Stimulated activated CD4-positive, alpha-beta T cell treated with anti-CD3 and anti-CD28 coated beads, Interleukin-2, amount 100 ng/mL, for 24 hours (primary cell): ENCODE data around the gene SLC6A6.
"Not testable (repeated sequence)": the region's sequence is repeated elsewhere in the genome, so short reads cannot be mapped to it uniquely, and the experiment has no call there.

Source experiments
- DNase-seq, 2 donors: peaks; one replicate each; pipeline ENCODE4 v3.0.0-alpha.2; 2020

Gene SLC6A6

GRCh38 chr3:14511623-14512280 lies 109.3 kb downstream of the SLC6A6 start:
- no peak for DNase-seq

DNA sequence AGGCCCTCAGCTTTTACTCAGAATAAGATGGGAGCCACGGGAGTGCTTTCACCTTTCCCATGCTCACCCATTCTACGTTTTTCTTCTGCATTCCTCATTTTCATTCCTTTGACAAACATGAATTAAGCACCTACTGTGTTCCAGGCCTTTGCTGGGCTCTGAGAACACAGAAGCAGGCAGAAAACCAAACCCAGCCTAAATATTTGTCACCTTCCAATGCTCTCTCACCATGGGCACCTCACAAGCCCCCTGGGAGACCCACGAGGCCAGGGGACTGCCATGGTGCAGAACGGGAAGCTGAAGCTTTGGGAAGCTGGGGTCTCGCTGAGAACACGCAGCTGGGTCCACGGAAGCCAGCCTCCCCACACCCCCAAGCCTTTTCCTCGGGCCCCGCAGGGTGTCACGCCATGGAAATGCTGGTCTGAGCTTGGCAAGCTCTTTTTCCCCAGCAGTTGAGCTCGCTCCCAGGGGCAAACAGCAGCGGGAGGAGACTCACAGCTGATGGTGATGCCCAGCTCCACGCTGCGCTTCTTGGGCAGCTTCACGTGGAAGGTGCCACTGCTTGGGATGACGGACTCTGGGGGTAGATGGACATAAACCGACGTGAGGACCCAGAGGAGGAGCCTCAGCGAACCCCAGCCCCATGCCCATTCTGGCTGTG lies 110.0 kb downstream of the SLC6A6 start:
- DNase-seq = no peak

DNA sequence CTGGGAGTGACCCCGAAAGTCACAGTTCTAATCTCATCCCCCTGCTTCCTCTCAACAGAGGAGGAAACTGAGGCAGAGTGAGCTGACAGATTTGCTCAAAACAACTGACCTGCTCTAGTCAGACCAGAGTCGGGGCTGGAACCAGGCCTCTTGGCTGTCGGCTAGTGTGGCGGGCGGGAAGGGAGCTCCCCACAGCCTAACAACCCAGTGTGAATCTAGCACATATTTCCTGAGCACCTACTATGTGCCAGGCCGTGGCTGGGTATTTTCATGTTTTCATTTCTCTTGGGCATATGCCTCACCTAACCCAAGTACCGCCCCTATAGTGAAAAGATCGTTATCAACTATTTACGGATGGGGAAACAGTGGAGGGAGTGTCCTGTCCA lies 110.5 kb downstream of the SLC6A6 start:
- no peak for DNase-seq

- no peak for DNase-seq
Measured at GRCh38 chr3:14513566-14514322, 111.3 kb downstream of the SLC6A6 start.

GRCh38 chr3:14514323-14514720 lies 111.9 kb downstream of the SLC6A6 start:
- DNase-seq = no peak

DNA sequence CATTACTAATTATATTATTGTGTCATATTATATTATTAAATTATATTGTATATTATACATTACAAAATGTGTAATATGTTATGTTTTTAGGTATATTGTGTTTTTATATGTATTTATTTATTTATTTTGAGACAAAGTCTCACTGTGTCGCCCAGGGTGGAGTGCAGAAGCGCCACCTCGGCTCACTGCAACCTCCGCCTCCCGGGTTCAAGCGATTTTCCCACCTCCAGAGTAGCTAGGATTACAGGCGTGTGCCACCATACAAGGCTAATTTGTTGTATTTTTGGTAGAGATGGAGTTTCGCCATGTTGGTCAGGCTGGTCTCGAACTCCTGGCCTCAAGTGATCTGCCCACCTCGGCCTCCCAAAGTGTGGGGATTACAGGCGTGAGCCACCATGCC lies 113.1 kb downstream of the SLC6A6 start:
- DNase-seq = not testable (repeated sequence)

- DNase-seq = no peak
Measured at GRCh38 chr3:14516738-14517345, 114.4 kb downstream of the SLC6A6 start.

- DNase-seq = no peak
Measured at GRCh38 chr3:14517601-14518431, 115.4 kb downstream of the SLC6A6 start.

DNA sequence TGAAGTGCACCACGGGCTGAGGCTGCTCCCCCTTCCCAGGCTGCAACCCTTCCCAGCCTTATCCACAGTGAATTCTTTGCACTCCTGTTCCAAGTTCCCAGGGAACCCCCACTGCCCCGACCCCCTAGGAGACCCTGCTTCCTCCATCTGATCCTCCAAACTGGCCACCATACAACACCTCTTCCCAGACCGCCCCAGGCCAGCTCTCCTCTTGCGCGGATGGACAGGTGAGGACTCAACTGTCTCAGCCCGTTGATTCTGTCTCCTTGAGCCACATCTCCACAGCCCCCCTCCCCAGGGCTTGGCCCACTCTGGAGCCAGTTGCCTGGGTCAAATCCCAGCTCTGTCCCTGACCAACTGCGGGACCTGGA lies 116.0 kb downstream of the SLC6A6 start:
- DNase-seq = no peak

DNA sequence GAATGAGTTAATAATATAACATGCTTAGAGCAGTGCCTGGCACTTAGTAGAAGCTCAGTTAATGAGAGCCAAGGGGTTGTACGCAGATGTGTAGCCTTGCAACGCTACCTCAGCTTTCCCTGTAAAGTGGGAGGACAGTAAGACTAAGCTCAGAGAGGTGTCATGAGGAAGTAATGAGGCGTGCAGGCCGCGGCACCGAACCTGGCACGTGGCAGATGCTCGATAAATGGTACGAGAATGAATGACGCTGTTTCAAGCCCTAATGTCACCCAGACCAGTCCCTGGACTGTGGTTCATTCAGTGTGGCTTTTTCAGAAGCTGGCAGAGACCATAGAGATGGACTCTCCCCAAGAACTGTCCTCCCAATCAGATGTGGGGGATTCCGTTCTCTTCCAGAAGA lies 116.5 kb downstream of the SLC6A6 start:
- DNase-seq = no peak

DNA sequence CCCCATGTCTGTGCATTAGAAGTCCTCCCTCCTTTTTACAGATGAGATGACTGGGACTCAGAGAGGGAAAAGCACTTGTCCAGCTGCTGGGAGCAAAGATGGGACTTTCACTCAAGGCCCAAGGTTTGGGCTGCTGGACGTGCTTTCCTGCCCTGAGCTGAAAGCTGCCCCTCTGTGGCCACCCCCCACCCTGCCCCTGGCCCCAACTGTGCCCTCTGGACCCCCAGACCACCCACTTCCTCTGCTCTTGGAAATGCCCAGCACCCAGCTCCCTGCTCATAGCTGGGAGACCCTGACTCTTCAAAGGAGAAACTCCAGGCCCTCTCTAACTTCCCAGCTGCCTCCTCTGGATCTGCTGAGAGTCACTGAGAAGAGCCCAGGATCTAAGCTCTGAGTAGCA lies 117.0 kb downstream of the SLC6A6 start:
- no peak for DNase-seq

GRCh38 chr3:14520149-14520548 lies 117.7 kb downstream of the SLC6A6 start:
- DNase-seq = no peak

DNA sequence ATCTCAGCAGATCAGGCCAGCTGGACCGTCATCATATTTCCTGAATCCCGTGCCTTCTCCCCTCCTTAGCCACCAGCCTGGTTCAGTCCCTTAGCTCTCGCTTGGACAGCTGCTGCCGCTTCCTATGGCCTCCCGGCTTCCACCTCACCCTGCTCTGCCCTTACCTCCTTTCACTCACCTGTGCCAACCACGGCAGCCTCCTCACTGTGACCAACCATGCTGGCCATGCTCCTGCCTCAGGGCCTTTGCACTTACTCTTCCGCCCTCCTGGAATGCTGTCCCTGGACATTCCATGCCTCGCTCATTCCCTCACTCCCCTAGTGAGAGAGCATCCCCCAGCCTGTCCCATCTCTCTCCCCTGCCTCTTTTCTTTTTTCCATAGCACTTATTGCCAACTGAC lies 118.6 kb downstream of the SLC6A6 start:
- DNase-seq = no peak

- DNase-seq = no peak
Measured at GRCh38 chr3:14521611-14522010, 119.2 kb downstream of the SLC6A6 start.

GRCh38 chr3:14522129-14522691 lies 119.8 kb downstream of the SLC6A6 start:
- DNase-seq = no peak

DNA sequence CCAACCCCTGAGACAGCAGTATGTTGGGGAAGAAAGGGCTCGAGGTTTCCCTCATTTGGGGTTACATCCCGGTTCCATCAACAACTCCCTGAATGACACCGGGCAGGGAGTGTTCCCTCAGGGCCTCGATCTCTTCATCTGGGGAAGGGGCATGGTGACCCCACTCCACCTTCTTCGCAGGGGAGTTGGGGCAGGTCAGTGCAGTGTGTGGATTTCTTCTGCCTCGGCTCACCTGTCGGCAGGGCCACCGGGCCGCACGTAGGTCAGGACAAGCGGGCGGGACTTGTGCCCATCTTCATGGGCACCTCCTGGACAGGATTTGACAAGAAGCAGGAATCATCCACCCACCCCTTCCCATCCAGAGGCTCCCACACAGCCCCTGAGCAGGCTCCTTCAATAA lies 120.4 kb downstream of the SLC6A6 start:
- DNase-seq = no peak

DNA sequence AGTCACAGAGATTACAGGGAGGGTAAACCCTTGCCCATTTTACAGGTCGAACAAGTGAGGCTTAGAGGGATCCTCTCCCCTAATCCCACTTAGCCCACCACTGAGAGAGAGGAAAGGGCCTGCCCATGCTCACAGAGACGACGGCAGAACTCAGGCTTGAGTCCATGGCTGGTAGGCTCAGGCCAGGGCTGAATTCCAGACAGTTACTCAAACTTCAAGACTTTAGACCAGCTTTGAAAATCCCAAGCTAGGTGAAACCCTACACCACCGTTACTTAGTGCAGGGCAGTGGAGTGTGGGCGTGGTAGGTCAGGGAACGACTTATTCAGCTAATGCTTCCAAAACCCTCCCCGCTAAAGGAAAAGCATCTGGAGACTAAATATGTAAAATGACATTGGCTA lies 121.4 kb downstream of the SLC6A6 start:
- DNase-seq = no peak

GRCh38 chr3:14524311-14524711 lies 121.9 kb downstream of the SLC6A6 start:
- DNase-seq = no peak

DNA sequence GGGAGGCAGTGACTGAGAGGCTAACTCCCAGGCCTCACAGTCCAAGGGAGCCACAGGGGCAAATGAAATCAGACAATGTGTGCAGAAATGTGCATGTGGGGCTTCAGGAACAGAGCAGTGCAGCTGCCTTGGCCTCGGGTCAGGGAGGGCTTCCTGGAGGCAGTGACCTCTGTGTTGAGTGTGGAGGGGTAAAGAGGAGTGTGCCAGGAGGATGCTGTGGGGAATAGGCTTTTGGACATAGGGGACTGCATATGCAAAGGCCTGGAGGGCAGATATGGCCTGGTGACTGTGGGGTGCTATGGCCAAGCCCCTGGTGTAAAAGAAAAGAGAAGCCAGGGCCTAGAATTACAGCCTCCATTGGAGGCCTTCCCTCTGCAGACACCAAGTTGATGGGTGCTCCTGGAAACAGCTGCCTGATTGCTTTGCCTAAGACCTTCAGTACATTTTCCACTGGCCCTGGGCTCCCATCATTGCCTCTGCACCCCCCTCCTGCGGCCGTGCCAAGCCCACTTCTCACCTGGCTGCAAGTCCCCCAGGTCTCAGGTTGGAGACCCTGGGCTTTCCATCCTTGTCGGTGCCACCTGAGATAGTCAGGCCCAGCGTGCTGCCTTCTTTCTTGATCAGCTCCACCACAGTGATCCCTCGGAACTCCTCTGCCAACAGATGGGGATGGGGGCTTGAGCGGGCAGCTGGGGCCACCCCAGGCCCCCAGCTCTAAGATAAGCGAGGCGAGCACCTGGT lies 122.7 kb downstream of the SLC6A6 start:
- no peak for DNase-seq

GRCh38 chr3:14525685-14526631 lies 123.6 kb downstream of the SLC6A6 start:
- DNase-seq = no peak

- no peak for DNase-seq
Measured at GRCh38 chr3:14528081-14528480, 125.7 kb downstream of the SLC6A6 start.
